HG03025 (cell line): Measurements from ENCODE around the gene EPN1.

Experiments
- ATAC-seq: cut with Tn5 transposase; IDR thresholded peaks from one replicate; pipeline ENCODE4 v1.9.1; 2021; ENCODE audit warnings: mild to moderate bottlenecking, moderate library complexity; ENCODE audit not compliant: unreplicated experiment, low FRiP score

Gene EPN1

GRCh38 chr19:55676889-55677505 is 2.0 kb downstream of the EPN1 start:
- no peak for ATAC-seq

GRCh38 chr19:55677572-55678028 is 2.6 kb downstream of the EPN1 start:
- ATAC-seq, result no peak

- ATAC-seq, result peak; percentile 56
Measured at GRCh38 chr19:55678121-55678671, 3.2 kb downstream of the EPN1 start.

GRCh38 chr19:55679343-55680257 is 4.6 kb downstream of the EPN1 start:
- no peak for ATAC-seq

- ATAC-seq, result no peak
Measured at GRCh38 chr19:55680339-55681130, 5.5 kb downstream of the EPN1 start.

GRCh38 chr19:55681131-55682092 is 6.4 kb downstream of the EPN1 start:
- ATAC-seq, result no peak

- ATAC-seq, result no peak
Measured at GRCh38 chr19:55683449-55684261, 8.6 kb downstream of the EPN1 start.

- no peak for ATAC-seq
Measured at GRCh38 chr19:55684946-55685681, 10.1 kb downstream of the EPN1 start.

- no peak for ATAC-seq
Measured at GRCh38 chr19:55685776-55686175, 10.8 kb downstream of the EPN1 start.

- no peak for ATAC-seq
Measured at GRCh38 chr19:55686311-55687050, 11.5 kb downstream of the EPN1 start.

GRCh38 chr19:55687281-55688201 is 12.5 kb downstream of the EPN1 start:
- ATAC-seq, result no peak

- ATAC-seq, result no peak
Measured at GRCh38 chr19:55688422-55689218, 13.6 kb downstream of the EPN1 start.

GRCh38 chr19:55689411-55690108 is 14.5 kb downstream of the EPN1 start:
- ATAC-seq, result no peak

- ATAC-seq, result no peak
Measured at GRCh38 chr19:55690109-55690768, 15.2 kb downstream of the EPN1 start.
